GM12872 (cell line): ENCODE data around the gene ANK2.

Experiments
- TF ChIP-seq, protein P1 (sequence below): IDR thresholded peaks from 3 replicates; pipeline ENCODE4 v1.5.1; 2011; ENCODE audit warnings: low read depth, mild to moderate bottlenecking, low read length, moderate library complexity; ENCODE audit not compliant: insufficient read depth

ANK2 gene

GRCh38 chr4:113406723-113407016, 357.2 kb downstream of the ANK2 start:
- TF ChIP-seq, protein P1, sequence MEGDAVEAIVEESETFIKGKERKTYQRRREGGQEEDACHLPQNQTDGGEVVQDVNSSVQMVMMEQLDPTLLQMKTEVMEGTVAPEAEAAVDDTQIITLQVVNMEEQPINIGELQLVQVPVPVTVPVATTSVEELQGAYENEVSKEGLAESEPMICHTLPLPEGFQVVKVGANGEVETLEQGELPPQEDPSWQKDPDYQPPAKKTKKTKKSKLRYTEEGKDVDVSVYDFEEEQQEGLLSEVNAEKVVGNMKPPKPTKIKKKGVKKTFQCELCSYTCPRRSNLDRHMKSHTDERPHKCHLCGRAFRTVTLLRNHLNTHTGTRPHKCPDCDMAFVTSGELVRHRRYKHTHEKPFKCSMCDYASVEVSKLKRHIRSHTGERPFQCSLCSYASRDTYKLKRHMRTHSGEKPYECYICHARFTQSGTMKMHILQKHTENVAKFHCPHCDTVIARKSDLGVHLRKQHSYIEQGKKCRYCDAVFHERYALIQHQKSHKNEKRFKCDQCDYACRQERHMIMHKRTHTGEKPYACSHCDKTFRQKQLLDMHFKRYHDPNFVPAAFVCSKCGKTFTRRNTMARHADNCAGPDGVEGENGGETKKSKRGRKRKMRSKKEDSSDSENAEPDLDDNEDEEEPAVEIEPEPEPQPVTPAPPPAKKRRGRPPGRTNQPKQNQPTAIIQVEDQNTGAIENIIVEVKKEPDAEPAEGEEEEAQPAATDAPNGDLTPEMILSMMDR, result no peak

DNA sequence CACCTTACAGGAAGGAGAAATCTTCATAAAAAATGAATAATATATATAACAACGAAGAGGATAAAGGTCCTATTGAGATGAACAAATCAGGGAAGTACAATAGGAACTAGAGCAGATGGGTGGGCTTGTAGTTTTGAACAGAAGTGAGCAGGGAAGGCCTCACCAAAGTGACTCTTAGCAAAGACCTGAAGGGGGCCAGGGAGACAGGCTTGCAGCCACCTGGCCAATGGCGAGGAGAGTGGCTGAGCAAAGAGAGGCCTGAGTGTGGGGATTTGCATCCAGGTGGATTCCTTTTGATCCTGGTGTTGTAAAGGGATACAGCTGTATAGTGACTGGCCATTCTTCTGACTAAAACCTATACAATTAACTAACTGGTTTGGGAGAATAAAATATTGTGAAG, 358.0 kb downstream of the ANK2 start:
- TF ChIP-seq, protein P1, result no peak

DNA sequence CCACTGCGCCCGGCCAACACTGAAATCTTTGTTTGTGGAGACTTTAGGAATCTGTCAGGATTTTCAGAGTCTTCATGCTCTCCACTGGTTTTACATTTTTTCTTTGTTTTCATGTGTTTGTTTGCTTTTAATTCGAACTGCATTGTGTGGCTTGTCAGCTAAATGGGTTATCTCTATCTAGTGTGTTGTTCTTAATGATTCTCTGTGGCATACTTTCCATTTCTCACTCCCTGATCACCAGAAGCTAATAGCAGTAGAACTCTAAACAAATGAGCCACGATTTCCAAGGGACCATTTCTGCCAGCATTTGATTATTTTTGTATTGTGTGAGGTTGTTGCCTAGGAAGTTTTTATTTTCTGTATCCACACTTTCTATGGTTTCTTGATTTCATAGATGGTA, 359.7 kb downstream of the ANK2 start:
- TF ChIP-seq, protein P1, result no peak

GRCh38 chr4:113410686-113411085, 361.2 kb downstream of the ANK2 start:
- TF ChIP-seq, protein P1, result no peak

- TF ChIP-seq, protein P1, result no peak
Observed at GRCh38 chr4:113411496-113411938, 362.1 kb downstream of the ANK2 start.

DNA sequence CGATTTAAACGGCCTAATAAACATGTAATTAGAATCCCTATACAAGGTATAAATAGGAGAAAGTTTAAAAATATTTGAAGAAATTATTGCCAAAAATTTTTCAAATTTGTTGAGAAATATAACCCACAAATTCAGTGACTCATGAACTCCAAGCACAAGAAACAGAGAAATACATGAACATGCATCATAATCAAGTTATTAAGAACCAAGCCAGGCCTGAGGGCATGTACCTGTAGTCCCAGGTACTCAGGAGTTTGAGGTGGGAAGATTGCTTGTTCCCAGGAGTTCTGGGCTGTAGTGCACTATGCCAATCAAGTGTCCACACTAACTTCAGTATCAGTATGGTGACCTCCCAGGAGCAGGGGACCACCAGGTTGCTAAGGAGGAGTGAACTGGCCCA, 370.2 kb downstream of the ANK2 start:
- TF ChIP-seq, protein P1, result no peak

- TF ChIP-seq, protein P1, result no peak
Observed at GRCh38 chr4:113420938-113421337, 371.5 kb downstream of the ANK2 start.

- TF ChIP-seq, protein P1, result no peak
Observed at GRCh38 chr4:113423631-113424030, 374.2 kb downstream of the ANK2 start.
